K562 (cell line): Measurements from ENCODE around the gene ST6GALNAC6. TPM values are rescaled to one million over a fixed set of nuclear protein-coding genes. Genes with fewer than 3 reads are reported as not detected.

ENCODE experiments used
- ATAC-seq: fragments of 200-7000 bp; cut with Tn5 transposase; 3 replicates; pipeline ENCODE4 v1.9.1; 2020; ENCODE audit warnings: moderate library complexity
- BruUV-seq: library from RNA; stranded (reverse); fragments of 400-500 nt; replicated peaks from 2 replicates; lab custom pipeline; 2021; lab: Mats Ljungman, UMichigan
- CTCF ChIA-PET: fragments of 300-600 bp; formaldehyde crosslinking; extraction: SDS; loops from one replicate; lab custom pipeline; 2021; ENCODE audit warnings: low intra/inter-chr PET ratio; lab: Yijun Ruan, JAX
- POLR2A ChIA-PET: fragments of 300-600, 350-650 bp; sonication (Branson Sonifier 250); formaldehyde crosslinking; extraction: SDS; loops from one replicate; lab custom pipeline; 2021; ENCODE audit warnings: antibody characterized with exemption, inconsistent platforms; lab: Yijun Ruan, JAX
- DNase-seq, 4 experiments: peaks; one replicate each; pipeline versions ENCODE4 v3.0.0 to v3.0.0-alpha.2; 2011 to 2018; ENCODE audit warnings: low spot score in 3 of 4, mixed read lengths in 3 of 4; ENCODE audit errors: extremely low read depth in 1 of 4
- FAIRE-seq: peaks from 2 replicates; lab custom pipeline; 2011; peaks lifted over from hg19 to GRCh38; lab: Jason Lieb, UNC
- H2AFZ ChIP-seq: 2 replicates; pipeline ENCODE4 v1.6.0; 2011; ENCODE audit warnings: low read depth, low read length, control low read depth, inconsistent platforms
- H3K27ac ChIP-seq: fragments of 200-600 bp; 3 replicates; pipeline ENCODE4 v1.8.0; 2011; ENCODE audit warnings: low read depth, mild to moderate bottlenecking, control low read depth, inconsistent platforms, low read length, moderate library complexity, mixed read lengths; ENCODE audit errors: extremely low read depth
- H3K27me3 ChIP-seq, 2 experiments: fragments of 300-600 bp in 1 of 2; 2 replicates in 1 of 2; 3 replicates in 1 of 2; pipeline versions ENCODE4 v1.6.0 to v1.8.0; 2011; ENCODE audit warnings: inconsistent platforms in 2 of 2, low read length in 2 of 2, mild to moderate bottlenecking in 1 of 2, mixed read lengths in 1 of 2, moderate library complexity in 1 of 2; ENCODE audit not compliant: control insufficient read depth in 2 of 2, insufficient read depth in 2 of 2
- H3K36me3 ChIP-seq: fragments of 300-600 bp; 3 replicates; pipeline ENCODE4 v1.8.0; 2011; ENCODE audit warnings: mild to moderate bottlenecking, low read length, inconsistent platforms; ENCODE audit not compliant: control insufficient read depth, insufficient read depth
- H3K4me1 ChIP-seq, 2 experiments: fragments of 200-600 bp in 1 of 2; replicated peaks in 1 of 2; 2 replicates in 1 of 2; 3 replicates in 1 of 2; pipeline versions ENCODE4 v1.5.1 to v1.8.0; 2011; ENCODE audit warnings: inconsistent platforms in 2 of 2, low read length in 2 of 2, mild to moderate bottlenecking in 1 of 2, mixed read lengths in 1 of 2, moderate library complexity in 1 of 2; ENCODE audit not compliant: control insufficient read depth in 2 of 2, insufficient read depth in 2 of 2
- H3K4me2 ChIP-seq: 2 replicates; pipeline ENCODE4 v1.6.1; 2011; ENCODE audit warnings: low read length, control low read depth, inconsistent platforms, mixed read lengths; ENCODE audit not compliant: insufficient read depth
- H3K4me3 ChIP-seq: fragments of 200-600 bp; sonication (generic), shearing (Covaris generic); 2 replicates; pipeline ENCODE4 v1.5.1; 2016; ENCODE audit warnings: control low read depth, inconsistent platforms
- H3K79me2 ChIP-seq: fragments of 200-600 bp; 3 replicates; pipeline ENCODE4 v1.8.0; 2011; ENCODE audit warnings: low read length, inconsistent platforms; ENCODE audit not compliant: control insufficient read depth, insufficient read depth
- H3K9ac ChIP-seq, 2 experiments: 2 replicates each; pipeline versions ENCODE4 v1.6.0 to v1.6.1; 2011; ENCODE audit warnings: low read depth in 2 of 2, low read length in 2 of 2, control low read depth in 1 of 2, inconsistent platforms in 1 of 2, mild to moderate bottlenecking in 1 of 2, mixed read lengths in 1 of 2; ENCODE audit not compliant: insufficient read depth in 1 of 2
- H3K9me1 ChIP-seq: one replicate; pipeline ENCODE4 v1.6.0; 2011; ENCODE audit warnings: inconsistent platforms, mild to moderate bottlenecking, low read length, moderate library complexity; ENCODE audit not compliant: control insufficient read depth, insufficient read depth
- H3K9me3 ChIP-seq: replicated peaks from 2 replicates; pipeline ENCODE4 v1.5.1; 2011; ENCODE audit warnings: low read depth, low read length, inconsistent platforms; ENCODE audit not compliant: control insufficient read depth, insufficient read depth
- H4K20me1 ChIP-seq: replicated peaks from 2 replicates; pipeline ENCODE4 v1.6.1; 2011; ENCODE audit warnings: low read length, inconsistent platforms, mixed read lengths; ENCODE audit not compliant: control insufficient read depth, insufficient read depth
- DDX20 ChIP-seq: fragments of 450-650 bp; IDR thresholded peaks from 2 replicates; pipeline ENCODE4 v1.6.1; 2016; ENCODE audit warnings: missing genetic modification characterization, low read depth, mild to moderate bottlenecking, missing compliant biosample characterization, moderate library complexity
- ETV1 ChIP-seq: fragments of 450-650 bp; conservative IDR thresholded peaks from 2 replicates; pipeline ENCODE4 v1.6.1; 2016; ENCODE audit warnings: missing genetic modification characterization, control low read depth, low read depth, missing compliant biosample characterization
- HDAC6 ChIP-seq: IDR thresholded peaks from 2 replicates; pipeline ENCODE4 v1.6.1; 2012; ENCODE audit warnings: low read depth, mild to moderate bottlenecking, control low read depth, inconsistent platforms, low read length, moderate library complexity
- HDGF ChIP-seq: fragments of 450-650 bp; IDR thresholded peaks from 2 replicates; pipeline ENCODE4 v1.6.1; 2016
- NR2C1 ChIP-seq, 2 experiments: fragments of 450-650 bp; IDR thresholded peaks; 2 replicates each; pipeline ENCODE4 v1.6.1; 2017; ENCODE audit warnings: mild to moderate bottlenecking in 2 of 2, antibody characterized with exemption in 1 of 2, inconsistent platforms in 1 of 2, missing compliant biosample characterization in 1 of 2, missing genetic modification characterization in 1 of 2
- NR2C2 ChIP-seq, 2 experiments: fragments of 200-800 bp in 1 of 2; sonication (Bioruptor generic) in 1 of 2; sonication (generic) in 1 of 2; formaldehyde crosslinking in 1 of 2; IDR thresholded peaks; 2 replicates each; pipeline versions ENCODE4 v1.6.1 to v1.8.0; 2016 to 2022; ENCODE audit warnings: mild to moderate bottlenecking in 1 of 2, missing compliant biosample characterization in 1 of 2, missing genetic modification characterization in 1 of 2, missing genetic modification reagents in 1 of 2
- RBM34 ChIP-seq: fragments of 200-400 bp; formaldehyde crosslinking; IDR thresholded peaks from 2 replicates; pipeline ENCODE4 v1.6.1; 2018; ENCODE audit warnings: low read length, borderline replicate concordance; ENCODE audit not compliant: insufficient read depth
- TCFL5 ChIP-seq: fragments of 250-450 bp; sonication (Bioruptor Pico); conservative IDR thresholded peaks from 2 replicates; pipeline ENCODE4 v1.6.1; 2021; ENCODE audit warnings: mild to moderate bottlenecking, moderate library complexity, matching md5 sums
- ZBTB7A ChIP-seq: IDR thresholded peaks from 2 replicates; pipeline ENCODE4 v1.6.1; 2011; ENCODE audit warnings: low read depth, mild to moderate bottlenecking, low read length, moderate library complexity, borderline replicate concordance; ENCODE audit not compliant: control insufficient read depth
- ZHX1 ChIP-seq: fragments of 150-350 bp; conservative IDR thresholded peaks from 2 replicates; pipeline ENCODE4 v1.6.1; 2014; ENCODE audit warnings: low read length
- ZNF134 ChIP-seq: fragments of 250-450 bp; sonication (Bioruptor Pico); conservative IDR thresholded peaks from 2 replicates; pipeline ENCODE4 v1.4.0; 2020
- ZNF511 ChIP-seq: sonication (generic); formaldehyde crosslinking; IDR thresholded peaks from 2 replicates; pipeline ENCODE4 v1.8.0; 2022; ENCODE audit warnings: mild to moderate bottlenecking, missing genetic modification reagents
- WGBS: fragments of 100-300 bp; shearing (Covaris generic); methylation state at CpG from one replicate; pipeline ENCODE4 v1.1.6; 2016; ENCODE audit warnings: low coverage, mixed read lengths; ENCODE audit not compliant: insufficient coverage; ENCODE audit errors: missing lambda C conversion rate; 5-methylcytosine and 5-hydroxymethylcytosine counted together
- in situ Hi-C: fragments of 300-500 bp; cut with MboI; formaldehyde crosslinking; loops from 4 replicates; pipeline ENCODE4 v1.15.0; 2018; ENCODE audit warnings: inconsistent platforms, mixed read lengths
- intact Hi-C: fragments of 100-400 bp; cut with micrococcal nuclease; formaldehyde crosslinking; loops from 2 replicates; pipeline ENCODE4 v1.14.2; 2022
- polyA plus RNA-seq, 8 experiments: library from polyadenylated mRNA; depleted of rRNA in 4 of 8; stranded (reverse) in 5 of 8; unstranded in 3 of 8; fragments of >200 nt; fragmentation: Nextera tagmentation in 2 of 8; fragmentation: Illumina TruSeq in 1 of 8; extraction: Ambion mirVana in 2 of 8; extraction: Trizol in 1 of 8; gene quantifications; 2 replicates each; pipeline versions ENCODE4 v1.2.1 to v1.2.3, GENCODE V29; 2011 to 2014; ENCODE audit warnings: inconsistent platforms in 1 of 8, missing spikeins in 1 of 8
- total RNA-seq, 7 experiments: library from RNA; depleted of rRNA in 6 of 7; stranded (reverse); fragments of >200 nt in 6 of 7; fragmentation: Illumina TruSeq in 2 of 7; extraction: Trizol in 2 of 7; gene quantifications; 2 replicates each; pipeline versions ENCODE4 v1.2.1 to v1.2.3, GENCODE V29; 2011 to 2021; ENCODE audit warnings: low replicate concordance in 1 of 7
- TF ChIP-seq, protein P1 (sequence below), 2 experiments: IDR thresholded peaks in 1 of 2; conservative IDR thresholded peaks in 1 of 2; 2 replicates each; pipeline ENCODE4 v1.6.1; 2016; ENCODE audit warnings: low read depth in 2 of 2, mild to moderate bottlenecking in 1 of 2, missing compliant biosample characterization in 1 of 2, missing genetic modification characterization in 1 of 2, moderate library complexity in 1 of 2

ST6GALNAC6 gene
- total and polyA plus RNA-seq, 9 of the 15 experiments (the other 6 are each of a cell fraction or from before 2014, with no cell fraction given), result 0.13 to 23.0 (median 14.5) TPM

GRCh38 chr9:127865645-127866464, 33.5 kb downstream of the ST6GALNAC6 start:
- H3K27me3 ChIP-seq, result no peaks in the 10 kb centered on the region
- H3K36me3 ChIP-seq, result peaks cover 17% of the 10 kb centered on the region; the same call in 2 of the 3 replicates
- H3K9me1 ChIP-seq, result peaks cover 1% of the 10 kb centered on the region
- 59% methylated on average over 16 of the region's 19 CpGs for WGBS
- no peaks in the 10 kb centered on the region for H3K9me3 ChIP-seq
- DNase-seq (no peak), FAIRE-seq (peak; percentile 11), ATAC-seq (no peak)
- H4K20me1 ChIP-seq, result no peaks in the 10 kb centered on the region
- intact Hi-C loops, result loop anchor here (1.0 to 5.0 kb wide), 2 partner anchors 51 to 102 kb away; partner anchors contain the start of gene ST6GALNAC4
- peak overlapping the region in 1 of 2 experiments; percentile 1; a peak in 1 of 4 replicates for H3K9ac ChIP-seq
- H3K4me1 ChIP-seq, result peaks cover 40 to 75% of the 10 kb centered on the region in 2 experiments
- CTCF ChIA-PET, result interaction anchor here (0.5 kb wide), 1 partner anchor 130 kb away, joined by 3 read pairs; no protein-coding TSS in a partner anchor
- H3K4me2 ChIP-seq, result peak overlapping the region; percentile 4; the same call in 1 of the 2 replicates
- peak overlapping the region; percentile 64; the same call in 2 of the 3 replicates for H3K27ac ChIP-seq
- no TSS peak for BruUV-seq
- H2AFZ ChIP-seq, result peak overlapping the region; percentile 90; the same call in 1 of the 2 replicates
- POLR2A ChIA-PET, result interaction anchor here (1.1 to 2.3 kb wide), 2 partner anchors 11 to 73 kb away, joined by 3 to 6 read pairs; partner anchors contain the start of gene AK1
- H3K4me3 ChIP-seq, result no peak overlapping the region
- in situ Hi-C loops, result no loop called here
- H3K79me2 ChIP-seq, result no peaks in the 10 kb centered on the region
- TF ChIP-seq ZHX1, result no peak
- no peak for TF ChIP-seq NR2C1 (IDR thresholded peaks at IDR 0.05)
- TF ChIP-seq NR2C1 (tag; IDR thresholded peaks at IDR 0.05), result no peak
- TF ChIP-seq RBM34, result no peak
- no peak for TF ChIP-seq ZNF134 (CRISPR knock-in tag)
- no peak for TF ChIP-seq DDX20 (tag)
- TF ChIP-seq, protein P1, sequence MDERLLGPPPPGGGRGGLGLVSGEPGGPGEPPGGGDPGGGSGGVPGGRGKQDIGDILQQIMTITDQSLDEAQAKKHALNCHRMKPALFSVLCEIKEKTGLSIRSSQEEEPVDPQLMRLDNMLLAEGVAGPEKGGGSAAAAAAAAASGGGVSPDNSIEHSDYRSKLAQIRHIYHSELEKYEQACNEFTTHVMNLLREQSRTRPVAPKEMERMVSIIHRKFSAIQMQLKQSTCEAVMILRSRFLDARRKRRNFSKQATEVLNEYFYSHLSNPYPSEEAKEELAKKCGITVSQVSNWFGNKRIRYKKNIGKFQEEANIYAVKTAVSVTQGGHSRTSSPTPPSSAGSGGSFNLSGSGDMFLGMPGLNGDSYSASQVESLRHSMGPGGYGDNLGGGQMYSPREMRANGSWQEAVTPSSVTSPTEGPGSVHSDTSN (CRISPR knock-in tag; IDR thresholded peaks at IDR 0.05; ENCODE audit: low read depth), result no peak
- TF ChIP-seq, protein P1 (tag; conservative IDR thresholded peaks at IDR 0.05; ENCODE audit: low read depth), result no peak
- no peak for TF ChIP-seq ETV1 (tag)
- no peak for TF ChIP-seq ZNF511 (CRISPR knock-in tag)
- no peak for TF ChIP-seq HDAC6
- no peak; the same call in 1 of the 2 replicates for TF ChIP-seq NR2C2 (CRISPR knock-in tag; IDR thresholded peaks at IDR 0.05)
- 0 out of 2 replicates have a peak, but pooled peaks have one; percentile 34 for TF ChIP-seq NR2C2 (tag; IDR thresholded peaks at IDR 0.05)
- TF ChIP-seq TCFL5 (CRISPR knock-in tag), result no peak
- TF ChIP-seq ZBTB7A, result no peak
- TF ChIP-seq HDGF, result peak; percentile 84; the same call in 1 of the 2 replicates
